Endothelial cell of umbilical vein (primary cell): ENCODE measurements around the gene ILKAP. TPM values are rescaled to one million over a fixed set of nuclear protein-coding genes. Genes with fewer than 3 reads are reported as not detected.

Experiments used
- BruUV-seq: library from RNA; stranded (reverse); fragments of 400-500 nt; replicated peaks from 2 replicates; lab custom pipeline; 2021; lab: Mats Ljungman, UMichigan
- CTCF ChIA-PET: fragments of 300-600, 350-600 bp; sonication (Branson Sonifier 250); formaldehyde crosslinking; loops from one replicate; lab custom pipeline; 2021; ENCODE audit warnings: antibody characterized with exemption, inconsistent platforms; lab: Charles Lee
- POLR2A ChIA-PET: fragments of 300-600, 350-600 bp; sonication (Branson Sonifier 250); formaldehyde crosslinking; loops from one replicate; lab custom pipeline; 2021; ENCODE audit warnings: antibody characterized with exemption, inconsistent platforms; lab: Charles Lee
- DNase-seq: peaks from one replicate; pipeline ENCODE4 v3.0.0-alpha.2; 2011; ENCODE audit warnings: low read depth, low spot score
- FAIRE-seq: peaks from 2 replicates; lab custom pipeline; 2011; peaks lifted over from hg19 to GRCh38; lab: Jason Lieb, UNC
- H2AFZ ChIP-seq: 2 replicates; pipeline ENCODE4 v1.6.0; 2012; ENCODE audit warnings: low read depth, low read length, control low read depth, inconsistent platforms
- H3K27ac ChIP-seq: 2 replicates; pipeline ENCODE4 v1.5.1; 2011; ENCODE audit warnings: low read depth, mild to moderate bottlenecking, control low read depth, low read length, moderate library complexity; ENCODE audit not compliant: insufficient read depth
- H3K27me3 ChIP-seq, 2 experiments: 2 replicates each; pipeline versions ENCODE4 v1.6.0 to v1.6.1; 2011; ENCODE audit warnings: low read length in 2 of 2, mixed read lengths in 1 of 2; ENCODE audit not compliant: control insufficient read depth in 2 of 2, insufficient read depth in 2 of 2
- H3K36me3 ChIP-seq, 2 experiments: 2 replicates in 1 of 2; 3 replicates in 1 of 2; pipeline ENCODE4 v1.5.1; 2011; ENCODE audit warnings: low read length in 2 of 2, mild to moderate bottlenecking in 1 of 2, moderate library complexity in 1 of 2; ENCODE audit not compliant: control insufficient read depth in 2 of 2, insufficient read depth in 2 of 2; ENCODE audit errors: extremely low read depth in 1 of 2
- H3K4me1 ChIP-seq: 3 replicates; pipeline ENCODE4 v1.5.1; 2011; ENCODE audit warnings: mild to moderate bottlenecking, low read length; ENCODE audit not compliant: control insufficient read depth, insufficient read depth; ENCODE audit errors: extremely low read depth
- H3K4me2 ChIP-seq: 2 replicates; pipeline ENCODE4 v1.6.1; 2011; ENCODE audit warnings: low read length, control low read depth, mixed read lengths; ENCODE audit not compliant: insufficient read depth
- H3K4me3 ChIP-seq, 3 experiments: fragments of 200-600 bp in 1 of 3; sonication (generic), shearing (Covaris generic) in 1 of 3; replicated peaks in 1 of 3; 2 replicates each; pipeline ENCODE4 v1.5.1; 2011 to 2016; ENCODE audit warnings: control low read depth in 3 of 3, low read length in 3 of 3, mild to moderate bottlenecking in 2 of 3, inconsistent platforms in 1 of 3, low read depth in 1 of 3, moderate library complexity in 1 of 3; ENCODE audit not compliant: insufficient read depth in 1 of 3
- H3K79me2 ChIP-seq: 2 replicates; pipeline ENCODE4 v1.6.0; 2012; ENCODE audit warnings: low read length, inconsistent platforms; ENCODE audit not compliant: control insufficient read depth, insufficient read depth
- H3K9ac ChIP-seq: replicated peaks from 2 replicates; pipeline ENCODE3; 2011; ENCODE audit warnings: low read length, control low read depth; ENCODE audit not compliant: insufficient read depth; ENCODE audit errors: extremely low read depth
- H3K9me1 ChIP-seq: replicated peaks from 3 replicates; pipeline ENCODE4 v1.6.0; 2011; ENCODE audit warnings: mild to moderate bottlenecking, low read length; ENCODE audit not compliant: control insufficient read depth, insufficient read depth; ENCODE audit errors: extremely low read depth
- H3K9me3 ChIP-seq: replicated peaks from 2 replicates; pipeline ENCODE4 v1.5.1; 2012; ENCODE audit warnings: low read length, inconsistent platforms; ENCODE audit not compliant: control insufficient read depth, insufficient read depth
- H4K20me1 ChIP-seq: replicated peaks from 2 replicates; pipeline ENCODE3; 2011; ENCODE audit warnings: mild to moderate bottlenecking, low read length; ENCODE audit not compliant: control insufficient read depth, insufficient read depth; ENCODE audit errors: extremely low read depth
- CTCF ChIP-seq, 2 donors: IDR thresholded peaks; 1 replicate in 1 of 2; 2 replicates in 1 of 2; pipeline ENCODE4 v1.5.1; 2011; ENCODE audit warnings: low read length in 2 of 2, mild to moderate bottlenecking in 2 of 2, moderate library complexity in 2 of 2, control low read depth in 1 of 2, inconsistent platforms in 1 of 2, low read depth in 1 of 2; ENCODE audit not compliant: insufficient read depth in 1 of 2; ENCODE audit errors: extremely low read depth in 1 of 2
- EZH2 ChIP-seq: IDR thresholded peaks from 2 replicates; pipeline ENCODE4 v1.6.1; 2012; ENCODE audit warnings: borderline replicate concordance, low read depth, mild to moderate bottlenecking, moderate library complexity, low read length, inconsistent platforms; ENCODE audit not compliant: severe bottlenecking
- FOS ChIP-seq: IDR thresholded peaks from 2 replicates; pipeline ENCODE4 v1.6.1; 2011; ENCODE audit warnings: mild to moderate bottlenecking, low read length, moderate library complexity, borderline replicate concordance; ENCODE audit not compliant: insufficient read depth
- GATA2 ChIP-seq: IDR thresholded peaks from 2 replicates; pipeline ENCODE4 v1.7.0; 2011; ENCODE audit warnings: low read depth, mild to moderate bottlenecking, moderate library complexity, mixed read lengths, low read length; ENCODE audit not compliant: insufficient read length, insufficient read depth
- JUN ChIP-seq: IDR thresholded peaks from 2 replicates; pipeline ENCODE4 v1.6.1; 2011; ENCODE audit warnings: borderline replicate concordance, low read depth; ENCODE audit not compliant: insufficient read length, insufficient read depth
- MAX ChIP-seq: IDR thresholded peaks from 2 replicates; pipeline ENCODE4 v1.6.1; 2011; ENCODE audit not compliant: insufficient read depth, insufficient read length
- MYC ChIP-seq: IDR thresholded peaks from one replicate; pipeline ENCODE4 v1.6.1; 2011; ENCODE audit warnings: mild to moderate bottlenecking, low read depth, low read length
- POLR2A ChIP-seq: IDR thresholded peaks from 2 replicates; pipeline ENCODE4 v1.6.1; 2012; ENCODE audit warnings: low read depth, mild to moderate bottlenecking, control low read depth, low read length
- POLR2AphosphoS5 ChIP-seq: IDR thresholded peaks from 2 replicates; pipeline ENCODE4 v1.6.1; 2012; ENCODE audit warnings: low read depth, mild to moderate bottlenecking, control low read depth, low read length, moderate library complexity; ENCODE audit not compliant: insufficient read depth
- dilution Hi-C: fragments of 300-500 bp; cut with MboI; formaldehyde crosslinking; loops from one replicate; pipeline ENCODE4 v1.15.0; 2019; ENCODE audit warnings: low sequenced_read_pairs; ENCODE audit not compliant: extremely low pct_ligation_motif_present
- intact Hi-C: fragments of 100-400 bp; cut with micrococcal nuclease; formaldehyde crosslinking; loops from one replicate; pipeline ENCODE4 v1.10.0; 2022
- polyA plus RNA-seq, 4 experiments: library from polyadenylated mRNA; depleted of rRNA in 3 of 4; stranded (reverse) in 3 of 4; unstranded in 1 of 4; fragments of >200 nt; gene quantifications; 2 replicates each; pipeline versions ENCODE4 v1.2.1 to v1.2.3, GENCODE V29; 2011 to 2012; ENCODE audit warnings: missing spikeins in 1 of 4
- total RNA-seq: library from RNA; stranded (reverse); gene quantifications from 2 replicates; pipeline ENCODE4 v1.2.3, GENCODE V29; 2021

ILKAP gene
- total and polyA plus RNA-seq, 2 donors (not counting 3 experiments of a cell fraction or from before 2014, with no cell fraction given), result 49.2 to 49.8 TPM

GRCh38 chr2:238144262-238144661 lies 59.2 kb downstream of the ILKAP start:
- ChIA-PET CTCF (no interaction called here), POLR2A (no interaction called here)
- Histone ChIP-seq H3K9ac (no peak overlapping the region), H3K79me2 (no peaks in the 10 kb centered on the region), H2AFZ (no peak overlapping the region), H4K20me1 (no peaks in the 10 kb centered on the region), H3K36me3 (no peaks in the 10 kb centered on the region), H3K9me3 (no peaks in the 10 kb centered on the region), H3K4me3 (no peak overlapping the region), H3K4me2 (no peak overlapping the region), H3K9me1 (no peaks in the 10 kb centered on the region), H3K4me1 (no peaks in the 10 kb centered on the region), H3K27me3 (no peaks in the 10 kb centered on the region), H3K27ac (no peak overlapping the region)
- no peak for FAIRE-seq
- dilution Hi-C loops (no loop called here), intact Hi-C loops (no loop called here)
- no peak for DNase-seq
- no TSS peak for BruUV-seq
- TF ChIP-seq JUN, result no peak
- no peak for TF ChIP-seq CTCF (IDR thresholded peaks at IDR 0.05; ENCODE audit: extremely low read depth in 1 of 2, insufficient read depth in 1 of 2, low read depth in 1 of 2, low read length in 2 of 2)
- TF ChIP-seq FOS, result no peak
- no peak for TF ChIP-seq MAX
- TF ChIP-seq GATA2, result no peak
- TF ChIP-seq MYC, result no peak
- TF ChIP-seq EZH2, result no peak
- no peak for TF ChIP-seq POLR2AphosphoS5
- TF ChIP-seq POLR2A, result no peak
